SK-N-SH (cell line): Measurements from ENCODE around the gene R3HDM2. TPM values are rescaled to one million over a fixed set of nuclear protein-coding genes. Genes with fewer than 3 reads are reported as not detected.

ENCODE experiments used
- CTCF ChIA-PET: fragments of 300-600, 350-600 bp; formaldehyde crosslinking; extraction: SDS; loops from one replicate; lab custom pipeline; 2021; lab: Yijun Ruan, JAX
- POLR2A ChIA-PET: fragments of 350-600 bp; sonication (Branson Sonifier 250); formaldehyde crosslinking; extraction: SDS; loops from one replicate; lab custom pipeline; 2020; ENCODE audit warnings: antibody characterized with exemption, inconsistent platforms; lab: Yijun Ruan, JAX
- DNase-seq: peaks from one replicate; pipeline ENCODE4 v3.0.0; 2012
- H2AFZ ChIP-seq: fragments of 200-600 bp; sonication (generic); 2 replicates; pipeline ENCODE4 v1.8.1; 2016; ENCODE audit warnings: antibody characterized with exemption, mild to moderate bottlenecking, low read depth
- H3F3A ChIP-seq: fragments of 200-600 bp; sonication (generic); replicated peaks from 2 replicates; pipeline ENCODE3; 2016; ENCODE audit warnings: antibody characterized with exemption, mild to moderate bottlenecking; ENCODE audit not compliant: insufficient read depth
- H3K27ac ChIP-seq, 2 experiments: fragments of 200-500 bp in 1 of 2; fragments of 200-600 bp in 1 of 2; sonication (Bioruptor generic) in 1 of 2; sonication (generic), shearing (Covaris generic) in 1 of 2; 2 replicates each; pipeline versions ENCODE4 v1.5.1 to v1.6.1; 2014 to 2016; ENCODE audit warnings: low read depth in 2 of 2, inconsistent platforms in 1 of 2, low read length in 1 of 2, mild to moderate bottlenecking in 1 of 2, mixed read lengths in 1 of 2
- H3K27me3 ChIP-seq: fragments of 200-600 bp; sonication (generic), shearing (Covaris generic); 2 replicates; pipeline ENCODE4 v1.6.1; 2016; ENCODE audit warnings: mixed run types; ENCODE audit not compliant: insufficient read depth
- H3K36me3 ChIP-seq, 2 experiments: fragments of 200-500 bp in 1 of 2; fragments of 200-600 bp in 1 of 2; sonication (Bioruptor generic) in 1 of 2; sonication (generic) in 1 of 2; replicated peaks in 1 of 2; 2 replicates each; pipeline versions ENCODE3 to v1.5.1; 2014 to 2016; ENCODE audit warnings: low read length in 1 of 2, mild to moderate bottlenecking in 1 of 2; ENCODE audit not compliant: insufficient read depth in 2 of 2, control insufficient read depth in 1 of 2
- H3K4me1 ChIP-seq, 2 experiments: fragments of 200-500 bp in 1 of 2; fragments of 200-600 bp in 1 of 2; sonication (Bioruptor generic) in 1 of 2; sonication (generic), shearing (Covaris generic) in 1 of 2; 2 replicates each; pipeline versions ENCODE4 v1.5.1 to v1.6.1; 2014 to 2016; ENCODE audit warnings: low read depth in 1 of 2, low read length in 1 of 2, mixed run types in 1 of 2; ENCODE audit not compliant: insufficient read depth in 2 of 2, control insufficient read depth in 1 of 2
- H3K4me2 ChIP-seq: fragments of 200-600 bp; sonication (generic), shearing (Covaris generic); 2 replicates; pipeline ENCODE4 v1.6.1; 2017; ENCODE audit warnings: mixed run types
- H3K4me3 ChIP-seq, 2 experiments: fragments of 200-500 bp in 1 of 2; fragments of 200-600 bp in 1 of 2; sonication (Bioruptor generic) in 1 of 2; sonication (generic), shearing (Covaris generic) in 1 of 2; 2 replicates each; pipeline versions ENCODE4 v1.5.1 to v1.8.1; 2014 to 2016; ENCODE audit warnings: low read depth in 2 of 2, inconsistent platforms in 1 of 2, low read length in 1 of 2, mild to moderate bottlenecking in 1 of 2, mixed read lengths in 1 of 2, moderate library complexity in 1 of 2
- H3K79me2 ChIP-seq: fragments of 200-600 bp; sonication (generic); 2 replicates; pipeline ENCODE4 v1.8.1; 2017; ENCODE audit warnings: mild to moderate bottlenecking; ENCODE audit not compliant: insufficient read depth
- H3K9ac ChIP-seq: fragments of 200-600 bp; sonication (generic); 2 replicates; pipeline ENCODE4 v1.6.1; 2017; ENCODE audit warnings: mixed run types
- H3K9me2 ChIP-seq: fragments of 200-600 bp; sonication (generic); 2 replicates; pipeline ENCODE4 v1.6.1; 2017; ENCODE audit warnings: mixed run types
- H3K9me3 ChIP-seq: fragments of 200-600 bp; sonication (generic); 2 replicates; pipeline ENCODE4 v1.6.1; 2017; ENCODE audit warnings: mixed run types, mild to moderate bottlenecking, moderate library complexity
- H4K20me1 ChIP-seq: fragments of 200-600 bp; sonication (generic); 2 replicates; pipeline ENCODE4 v1.6.1; 2017; ENCODE audit warnings: mild to moderate bottlenecking, mixed run types; ENCODE audit not compliant: insufficient read depth
- ELF1 ChIP-seq: IDR thresholded peaks from 2 replicates; pipeline ENCODE4 v1.4.0; 2012
- EP300 ChIP-seq, 2 experiments: IDR thresholded peaks; 2 replicates each; pipeline versions ENCODE4 v1.4.0 to v1.6.1; 2012; ENCODE audit warnings: borderline replicate concordance in 1 of 2, low read depth in 1 of 2, low read length in 1 of 2
- EZH2phosphoT487 ChIP-seq: fragments of 200-600 bp; sonication (generic); IDR thresholded peaks from 2 replicates; pipeline ENCODE4 v1.6.1; 2017; ENCODE audit warnings: low read depth, mixed run types, mild to moderate bottlenecking, antibody characterized with exemption, moderate library complexity, borderline replicate concordance
- FOSL2 ChIP-seq: IDR thresholded peaks from 2 replicates; pipeline ENCODE4 v1.4.0; 2012; ENCODE audit warnings: low read depth, mild to moderate bottlenecking, moderate library complexity, borderline replicate concordance
- GATA2 ChIP-seq: sonication (generic); formaldehyde crosslinking; IDR thresholded peaks from 2 replicates; pipeline ENCODE4 v1.5.0; 2020; ENCODE audit warnings: mild to moderate bottlenecking, missing genetic modification reagents
- IRF3 ChIP-seq: fragments of 150-350 bp; IDR thresholded peaks from 2 replicates; pipeline ENCODE4 v1.6.1; 2016; ENCODE audit warnings: mild to moderate bottlenecking, low read depth, low read length
- MEF2A ChIP-seq: IDR thresholded peaks from 2 replicates; pipeline ENCODE4 v1.4.0; 2012; ENCODE audit warnings: low read depth, borderline replicate concordance
- PBX3 ChIP-seq: IDR thresholded peaks from 2 replicates; pipeline ENCODE4; 2012
- POLR2AphosphoS5 ChIP-seq: IDR thresholded peaks from 2 replicates; pipeline ENCODE4 v1.6.1; 2012; ENCODE audit warnings: low read depth, low read length
- RAD21 ChIP-seq: IDR thresholded peaks from 2 replicates; pipeline ENCODE4 v1.6.1; 2012; ENCODE audit warnings: mild to moderate bottlenecking, low read length
- REST ChIP-seq: IDR thresholded peaks from 2 replicates; pipeline ENCODE4 v1.6.1; 2012; ENCODE audit warnings: mild to moderate bottlenecking, low read depth, low read length, moderate library complexity
- RXRA ChIP-seq: IDR thresholded peaks from 2 replicates; pipeline ENCODE4 v1.4.0; 2012; ENCODE audit warnings: low read depth, mild to moderate bottlenecking, borderline replicate concordance
- SIN3A ChIP-seq: IDR thresholded peaks from 2 replicates; pipeline ENCODE4 v1.6.1; 2012; ENCODE audit warnings: low read depth, mild to moderate bottlenecking, low read length, moderate library complexity, borderline replicate concordance
- SMC3 ChIP-seq: IDR thresholded peaks from 2 replicates; pipeline ENCODE4 v1.6.1; 2012; ENCODE audit warnings: low read depth, low read length, improper control_type of control experiment
- TEAD4 ChIP-seq: IDR thresholded peaks from 2 replicates; pipeline ENCODE4 v1.4.0; 2012; ENCODE audit warnings: mild to moderate bottlenecking, borderline replicate concordance; ENCODE audit not compliant: insufficient read depth
- ZBTB33 ChIP-seq: IDR thresholded peaks from 2 replicates; pipeline ENCODE4 v1.4.0; 2012; ENCODE audit warnings: low read depth, borderline replicate concordance
- polyA plus RNA-seq, 3 experiments: library from polyadenylated mRNA; depleted of rRNA; stranded (reverse); fragments of >200 nt; gene quantifications; 2 replicates each; pipeline ENCODE4 v1.2.3, GENCODE V29; 2012

Gene R3HDM2
- polyA plus RNA-seq, 1 of the 3 experiments (the other 2 are of a cell fraction), result 23.1 TPM

GRCh38 chr12:57347284-57347683, 83.6 kb downstream of the R3HDM2 start:
- TF ChIP-seq EP300 (IDR thresholded peaks at IDR 0.05; ENCODE audit: borderline replicate concordance in 1 of 2, low read depth in 1 of 2, low read length in 1 of 2) (no peak), RAD21 (no peak), POLR2AphosphoS5 (no peak), PBX3 (no peak), SMC3 (no peak), ZBTB33 (no peak), GATA2 (CRISPR knock-in tag) (no peak), ELF1 (no peak), REST (no peak), RXRA (no peak), IRF3 (no peak), MEF2A (no peak), EZH2phosphoT487 (no peak), SIN3A (no peak), FOSL2 (no peak), TEAD4 (no peak)
- Histone ChIP-seq H4K20me1 (no peaks in the 10 kb centered on the region), H3K9me3 (0 out of 2 replicates have a peak, but pooled peaks cover 7% of the 10 kb centered on the region), H3K4me2 (no peak overlapping the region), H3K27ac (no peak overlapping the region), H3F3A (peaks cover 7% of the 10 kb centered on the region), H3K36me3 (peaks cover 0 to 18% of the 10 kb centered on the region in 2 experiments), H3K79me2 (peaks cover 2% of the 10 kb centered on the region; the same call in 1 of the 2 replicates), H3K9me2 (no peaks in the 10 kb centered on the region), H3K9ac (no peak overlapping the region), H3K4me1 (no peaks in the 10 kb centered on the region; a peak in 1 of 4 replicates), H3K27me3 (no peaks in the 10 kb centered on the region), H3K4me3 (no peak overlapping the region), H2AFZ (no peak overlapping the region)
- no peak for DNase-seq
- ChIA-PET POLR2A (no interaction called here), CTCF (no interaction called here)
